Calu3 (cell line): Measurements from ENCODE around the gene DFFB. TPM values are rescaled to one million over a fixed set of nuclear protein-coding genes. Genes with fewer than 3 reads are reported as not detected.

Experiments used
- BruUV-seq: library from RNA; stranded (reverse); fragments of 400-500 nt; replicated peaks from 2 replicates; lab custom pipeline; 2021; lab: Mats Ljungman, UMichigan
- CTCF ChIA-PET: fragments of 300-600 bp; sonication (Branson Sonifier 250); formaldehyde crosslinking; loops from one replicate; lab custom pipeline; 2022; ENCODE audit warnings: antibody characterized with exemption; lab: Charles Lee
- DNase-seq: peaks from one replicate; pipeline ENCODE4 v3.0.0; 2022
- H3K27ac Mint-ChIP-seq: one replicate; pipeline ENCODE4 v1.8.0; 2022; ENCODE audit warnings: mixed read lengths; ENCODE audit not compliant: unreplicated experiment
- H3K27me3 Mint-ChIP-seq: one replicate; pipeline ENCODE4 v1.8.0; 2022; ENCODE audit warnings: mixed read lengths; ENCODE audit not compliant: unreplicated experiment
- H3K36me3 Mint-ChIP-seq: one replicate; pipeline ENCODE4 v1.8.0; 2022; ENCODE audit warnings: mild to moderate bottlenecking, moderate library complexity, mixed read lengths; ENCODE audit not compliant: insufficient read depth, unreplicated experiment
- H3K4me1 Mint-ChIP-seq: one replicate; pipeline ENCODE4 v1.8.0; 2022; ENCODE audit warnings: mild to moderate bottlenecking, low read depth, mixed read lengths; ENCODE audit not compliant: unreplicated experiment
- H3K4me3 Mint-ChIP-seq: one replicate; pipeline ENCODE4 v1.8.0; 2022; ENCODE audit warnings: mild to moderate bottlenecking, low read depth, moderate library complexity, mixed read lengths; ENCODE audit not compliant: unreplicated experiment
- H3K9me3 Mint-ChIP-seq: one replicate; pipeline ENCODE4 v1.8.0; 2022; ENCODE audit warnings: low read depth, mixed read lengths; ENCODE audit not compliant: unreplicated experiment
- CTCF ChIP-seq: fragments of 200-600 bp; IDR thresholded peaks from one replicate; pipeline ENCODE4 v1.8.0; 2022; ENCODE audit warnings: antibody characterized with exemption; ENCODE audit not compliant: unreplicated experiment
- intact Hi-C: fragments of 100-400 bp; cut with micrococcal nuclease; formaldehyde crosslinking; loops from one replicate; pipeline ENCODE4 v1.10.0; 2022; ENCODE audit not compliant: unreplicated experiment
- total RNA-seq: library from RNA; stranded (reverse); gene quantifications from 2 replicates; pipeline ENCODE4 v1.2.3, GENCODE V29; 2022

The DFFB gene
- total RNA-seq, 1 experiment from 2014 or later = 6.6 TPM

- Mint-ChIP-seq H3K9me3 (no peaks in the 10 kb centered on the region), H3K4me1 (no peaks in the 10 kb centered on the region), H3K27me3 (no peaks in the 10 kb centered on the region), H3K4me3 (no peak overlapping the region), H3K36me3 (peaks cover 16% of the 10 kb centered on the region), H3K27ac (no peak overlapping the region)
- DNase-seq = no peak
- no peak for TF ChIP-seq CTCF
- CTCF ChIA-PET = no interaction called here
- BruUV-seq = no TSS peak
- intact Hi-C loops = no loop called here
Observed at GRCh38 chr1:3890389-3891328, 33.4 kb downstream of the DFFB start.

GRCh38 chr1:3891329-3891865 lies 34.1 kb downstream of the DFFB start:
- Mint-ChIP-seq H3K9me3 (no peaks in the 10 kb centered on the region), H3K27ac (no peak overlapping the region), H3K4me1 (no peaks in the 10 kb centered on the region), H3K4me3 (no peak overlapping the region), H3K27me3 (no peaks in the 10 kb centered on the region), H3K36me3 (peaks cover 16% of the 10 kb centered on the region)
- no peak for DNase-seq
- CTCF ChIA-PET = no interaction called here
- intact Hi-C loops = no loop called here
- no peak for TF ChIP-seq CTCF
- BruUV-seq = no TSS peak

GRCh38 chr1:3892748-3893147 lies 35.5 kb downstream of the DFFB start:
- H3K9me3 Mint-ChIP-seq = no peaks in the 10 kb centered on the region
- H3K36me3 Mint-ChIP-seq = peaks cover 14% of the 10 kb centered on the region
- H3K27ac Mint-ChIP-seq = no peak overlapping the region
- no peak for TF ChIP-seq CTCF
- no peak for DNase-seq
- H3K4me1 Mint-ChIP-seq = no peaks in the 10 kb centered on the region
- no peaks in the 10 kb centered on the region for H3K27me3 Mint-ChIP-seq
- intact Hi-C loops = no loop called here
- CTCF ChIA-PET = no interaction called here
- H3K4me3 Mint-ChIP-seq = no peak overlapping the region
- BruUV-seq = no TSS peak

GRCh38 chr1:3893190-3893589 lies 35.9 kb downstream of the DFFB start:
- Mint-ChIP-seq H3K4me1 (no peaks in the 10 kb centered on the region), H3K27ac (no peak overlapping the region), H3K27me3 (no peaks in the 10 kb centered on the region), H3K36me3 (peaks cover 10% of the 10 kb centered on the region), H3K9me3 (no peaks in the 10 kb centered on the region), H3K4me3 (no peak overlapping the region)
- CTCF ChIA-PET = no interaction called here
- no peak for TF ChIP-seq CTCF
- no TSS peak for BruUV-seq
- no peak for DNase-seq
- intact Hi-C loops = no loop called here
